ENCODE results near the gene SNX20.
A peak's percentile ranks its signal among the peaks of the same experiment; 100 is the strongest.

SNX20 gene, protein sequence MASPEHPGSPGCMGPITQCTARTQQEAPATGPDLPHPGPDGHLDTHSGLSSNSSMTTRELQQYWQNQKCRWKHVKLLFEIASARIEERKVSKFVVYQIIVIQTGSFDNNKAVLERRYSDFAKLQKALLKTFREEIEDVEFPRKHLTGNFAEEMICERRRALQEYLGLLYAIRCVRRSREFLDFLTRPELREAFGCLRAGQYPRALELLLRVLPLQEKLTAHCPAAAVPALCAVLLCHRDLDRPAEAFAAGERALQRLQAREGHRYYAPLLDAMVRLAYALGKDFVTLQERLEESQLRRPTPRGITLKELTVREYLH

DNA sequence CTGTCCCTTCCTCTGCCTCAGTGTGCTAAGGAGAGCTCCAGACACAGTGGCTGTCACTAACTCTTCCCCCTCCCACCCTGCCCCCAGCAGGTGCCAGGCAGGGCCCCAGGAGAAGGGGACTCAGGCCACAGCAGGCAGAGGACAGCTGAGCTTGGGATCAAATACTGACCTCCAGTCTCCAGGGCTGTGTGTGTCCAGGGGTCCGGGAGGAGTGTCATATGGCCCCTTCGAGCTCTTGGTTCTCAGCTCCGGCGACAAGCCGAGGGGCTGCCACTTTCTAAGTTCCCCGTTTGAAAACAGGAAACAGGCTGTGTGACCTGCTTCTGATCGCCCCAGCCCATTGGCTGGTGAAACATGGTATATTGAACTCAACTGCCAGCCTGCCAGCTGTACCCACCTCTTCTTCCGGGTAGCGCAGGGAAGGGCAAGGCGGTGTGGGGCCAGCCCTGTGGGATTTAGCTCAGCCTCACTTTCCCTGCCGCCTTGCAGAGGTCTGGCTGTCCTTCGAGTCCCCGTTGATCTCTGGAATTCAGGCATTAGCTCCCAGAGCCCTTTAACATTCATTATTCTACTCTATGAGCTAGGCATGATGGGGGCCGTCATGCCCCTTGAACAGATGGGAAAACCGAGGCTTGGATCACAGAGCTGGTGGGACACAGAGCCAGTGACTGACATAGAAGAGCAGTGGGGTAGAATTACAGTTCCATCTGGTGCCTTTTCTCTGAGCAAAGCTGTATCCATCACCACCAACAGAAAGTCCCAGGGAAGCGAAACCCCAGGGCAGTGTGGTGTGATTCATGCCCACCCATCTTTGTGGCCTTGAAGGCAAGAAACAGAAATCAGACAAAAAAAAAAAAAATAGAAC lies at the start of gene SNX20:
TSS of gene SNX20 (minus strand) at position 292 of the 865 bp plus-strand sequence. CDS start 3,786 bp downstream, outside the sequence.
- Mint-ChIP-seq H3K27ac (peak within 1 kb of the TSS; percentile 95), H3K27me3 (no peaks in the 10 kb centered on the region), H3K4me1 (peaks cover 57 to 67% of the 10 kb centered on the region in 2 donors), H3K9me3 (no peaks in the 10 kb centered on the region), H3K36me3 (peaks cover 16 to 29% of the 10 kb centered on the region in 2 donors), H3K4me3 (peak within 1 kb of the TSS; percentile 85)
- ATAC-seq (replicated peaks) (peak; percentile 74 to 78), DNase-seq (peak; percentile 68)

DNA sequence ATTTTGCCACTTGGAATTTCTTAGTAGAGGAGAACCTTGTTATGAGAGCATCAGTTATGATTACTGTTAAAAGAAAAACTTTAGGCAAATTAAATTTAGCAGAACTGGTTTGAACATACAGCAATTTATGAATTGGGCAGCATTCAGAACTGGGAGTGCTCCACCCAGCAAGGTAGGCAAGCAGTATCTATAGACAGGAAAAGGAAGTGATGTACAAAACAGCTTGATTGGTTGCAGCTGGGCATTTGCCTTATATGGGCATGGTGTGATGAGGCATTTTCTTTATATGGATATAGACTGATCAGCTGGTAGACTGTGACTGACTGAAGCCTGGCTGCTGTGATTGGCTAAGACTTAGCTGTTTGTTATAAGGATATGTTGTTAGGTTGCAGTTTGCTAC lies 43.2 kb upstream of the SNX20 start:
- Mint-ChIP-seq H3K4me3 (no peak overlapping the region), H3K4me1 (peaks cover 9 to 15% of the 10 kb centered on the region in 2 donors), H3K36me3 (peaks cover 22 to 39% of the 10 kb centered on the region in 2 donors), H3K27ac (peak overlapping the region; percentile 47), H3K9me3 (peaks cover 4 to 18% of the 10 kb centered on the region in 2 donors), H3K27me3 (no peaks in the 10 kb centered on the region)
- ATAC-seq (replicated peaks) (peak; percentile 60 to 69), DNase-seq (no peak)

- DNase-seq (no peak), ATAC-seq (replicated peaks) (no peak)
- Mint-ChIP-seq H3K36me3 (peaks cover 19 to 41% of the 10 kb centered on the region in 2 donors), H3K4me3 (no peak overlapping the region), H3K27me3 (no peaks in the 10 kb centered on the region), H3K9me3 (peaks cover 4 to 16% of the 10 kb centered on the region in 2 donors), H3K27ac (no peak overlapping the region), H3K4me1 (peaks cover 15 to 25% of the 10 kb centered on the region in 2 donors)
Measured at GRCh38 chr16:50722960-50723359, 41.8 kb upstream of the SNX20 start.

- Mint-ChIP-seq H3K4me3 (no peak overlapping the region), H3K9me3 (peaks cover 4 to 16% of the 10 kb centered on the region in 2 donors), H3K4me1 (peaks cover 15 to 29% of the 10 kb centered on the region in 2 donors), H3K27me3 (no peaks in the 10 kb centered on the region), H3K36me3 (peaks cover 19 to 45% of the 10 kb centered on the region in 2 donors), H3K27ac (no peak overlapping the region)
- ATAC-seq (replicated peaks) (no peak), DNase-seq (no peak)
Measured at GRCh38 chr16:50722405-50722737, 41.3 kb upstream of the SNX20 start.

DNA sequence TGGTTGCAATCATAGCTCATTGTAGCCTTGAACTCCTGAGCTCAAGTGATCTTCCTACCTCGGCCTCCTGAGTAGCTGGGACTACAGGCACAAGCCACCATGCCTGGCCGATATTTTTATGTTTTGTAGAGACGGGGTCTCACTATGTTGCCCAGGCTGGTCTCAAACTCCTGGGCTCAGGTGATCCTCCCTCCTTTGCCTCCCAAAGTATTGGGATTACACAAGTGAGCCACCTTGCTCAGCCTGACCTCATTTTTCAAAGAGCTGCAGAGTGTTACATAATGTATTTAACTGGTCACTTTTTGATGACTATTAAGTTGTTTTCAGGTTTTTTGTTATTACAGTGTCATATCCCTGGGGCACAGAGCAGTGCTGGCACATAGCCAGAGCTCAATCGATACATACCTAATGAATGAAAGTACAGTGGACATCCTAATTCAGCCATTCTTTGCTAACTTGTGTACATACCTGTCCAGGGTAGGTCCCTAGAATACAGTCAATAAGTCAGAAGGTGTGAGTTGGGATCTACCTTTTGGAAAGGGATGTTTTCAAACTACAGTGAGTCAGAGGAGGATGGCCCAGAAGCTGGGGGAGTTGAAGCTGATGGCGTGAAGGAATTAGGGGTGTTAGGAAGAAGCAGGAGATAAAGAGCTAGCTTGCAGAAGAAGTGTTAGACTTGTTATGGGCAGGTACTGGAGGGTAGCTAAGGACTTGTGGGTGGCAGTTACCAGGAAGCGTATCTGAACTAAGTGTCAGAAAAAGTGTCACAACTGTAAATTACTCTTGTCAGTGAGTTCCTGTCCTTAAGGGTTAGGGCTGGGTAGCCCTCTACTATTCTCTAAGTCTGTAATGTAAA lies 40.7 kb upstream of the SNX20 start:
- Mint-ChIP-seq H3K27me3 (no peaks in the 10 kb centered on the region), H3K27ac (peak overlapping the region; percentile 0), H3K36me3 (peaks cover 19 to 46% of the 10 kb centered on the region in 2 donors), H3K9me3 (peaks cover 4 to 16% of the 10 kb centered on the region in 2 donors), H3K4me1 (peaks cover 17 to 35% of the 10 kb centered on the region in 2 donors), H3K4me3 (no peak overlapping the region)
- ATAC-seq (replicated peaks), result no peak
- DNase-seq, result no peak

DNA sequence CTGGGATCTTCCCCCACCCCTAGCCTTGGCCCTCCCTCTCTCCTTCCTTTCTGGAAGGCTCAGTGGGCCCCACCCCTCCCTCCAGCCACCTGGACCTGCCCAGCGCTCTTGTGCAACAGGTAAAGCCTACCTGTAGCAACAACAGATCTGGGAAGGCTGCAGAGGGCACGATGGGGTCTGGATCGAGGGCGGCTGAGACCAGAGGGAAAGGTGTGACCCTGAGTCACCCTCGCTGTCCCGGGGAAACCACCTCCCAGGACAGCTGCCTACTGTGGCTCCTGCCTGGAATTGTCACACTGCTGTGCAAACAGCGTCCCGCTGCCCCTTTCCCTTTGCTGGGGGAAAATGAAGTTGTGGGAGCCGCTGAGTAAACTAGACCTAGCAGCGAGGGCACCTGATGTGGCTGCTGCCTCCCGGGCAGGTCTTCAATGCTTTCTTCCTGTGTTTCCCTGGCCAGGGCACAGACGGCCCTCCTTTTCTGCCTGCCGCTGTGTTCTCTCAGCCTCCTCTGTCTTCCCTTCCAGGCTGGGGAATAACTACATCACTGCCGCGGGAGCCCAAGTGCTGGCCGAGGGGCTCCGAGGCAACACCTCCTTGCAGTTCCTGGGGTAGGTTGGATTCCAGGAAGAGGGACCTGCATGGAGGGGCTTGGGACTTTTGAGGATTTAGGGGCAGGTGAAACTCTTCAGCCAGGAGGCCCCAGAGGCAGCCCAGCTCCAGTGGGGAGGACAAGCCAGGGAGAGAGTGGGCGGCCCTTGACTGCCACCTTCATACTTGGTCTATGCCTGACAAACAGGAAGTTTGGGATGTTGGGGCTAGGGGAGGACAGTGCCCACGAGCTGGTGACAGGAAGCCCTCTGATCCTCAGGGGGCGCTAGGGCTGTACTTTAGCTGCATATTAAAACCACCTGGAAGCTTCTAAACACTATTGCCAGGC lies 38.6 kb upstream of the SNX20 start:
- Mint-ChIP-seq H3K9me3 (peaks cover 0 to 14% of the 10 kb centered on the region in 2 donors), H3K27ac (no peak overlapping the region), H3K36me3 (peaks cover 15 to 37% of the 10 kb centered on the region in 2 donors), H3K4me1 (peaks cover 19 to 45% of the 10 kb centered on the region in 2 donors), H3K4me3 (no peak overlapping the region), H3K27me3 (no peaks in the 10 kb centered on the region)
- ATAC-seq (replicated peaks) (peak; percentile 25 to 64), DNase-seq (no peak)

DNA sequence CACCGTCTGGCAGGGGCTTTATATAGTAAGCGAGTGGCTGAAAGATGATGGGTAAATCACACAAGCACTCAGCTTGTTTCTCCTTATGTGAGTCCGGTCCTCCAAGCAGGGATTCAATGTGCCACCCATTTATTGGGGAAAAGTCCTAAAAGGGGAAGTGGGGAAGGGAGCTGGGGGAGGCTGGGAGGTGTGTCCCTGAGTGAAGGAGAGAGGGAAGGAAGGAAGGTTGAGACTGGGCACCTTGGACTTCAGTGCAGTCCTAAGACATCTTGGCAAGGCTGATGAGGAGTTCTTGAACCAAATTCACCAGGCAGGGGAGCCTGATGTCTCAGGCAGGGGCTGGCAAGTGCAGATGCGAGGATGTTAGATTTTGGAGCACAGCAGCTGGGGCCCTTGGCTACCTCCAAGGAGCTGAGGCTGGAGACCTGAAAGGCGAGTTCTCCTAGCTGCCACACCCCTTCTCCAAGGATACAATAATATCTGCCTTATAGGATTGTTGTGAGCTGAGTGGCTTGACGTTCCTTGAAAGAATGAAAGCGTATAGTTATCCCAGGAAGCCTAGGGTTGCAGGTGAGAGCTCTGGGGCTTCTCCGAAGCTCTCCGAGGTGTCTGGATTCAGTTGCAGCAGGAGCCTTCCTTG lies 37.8 kb upstream of the SNX20 start:
- H3K27ac Mint-ChIP-seq, result no peak overlapping the region

DNA sequence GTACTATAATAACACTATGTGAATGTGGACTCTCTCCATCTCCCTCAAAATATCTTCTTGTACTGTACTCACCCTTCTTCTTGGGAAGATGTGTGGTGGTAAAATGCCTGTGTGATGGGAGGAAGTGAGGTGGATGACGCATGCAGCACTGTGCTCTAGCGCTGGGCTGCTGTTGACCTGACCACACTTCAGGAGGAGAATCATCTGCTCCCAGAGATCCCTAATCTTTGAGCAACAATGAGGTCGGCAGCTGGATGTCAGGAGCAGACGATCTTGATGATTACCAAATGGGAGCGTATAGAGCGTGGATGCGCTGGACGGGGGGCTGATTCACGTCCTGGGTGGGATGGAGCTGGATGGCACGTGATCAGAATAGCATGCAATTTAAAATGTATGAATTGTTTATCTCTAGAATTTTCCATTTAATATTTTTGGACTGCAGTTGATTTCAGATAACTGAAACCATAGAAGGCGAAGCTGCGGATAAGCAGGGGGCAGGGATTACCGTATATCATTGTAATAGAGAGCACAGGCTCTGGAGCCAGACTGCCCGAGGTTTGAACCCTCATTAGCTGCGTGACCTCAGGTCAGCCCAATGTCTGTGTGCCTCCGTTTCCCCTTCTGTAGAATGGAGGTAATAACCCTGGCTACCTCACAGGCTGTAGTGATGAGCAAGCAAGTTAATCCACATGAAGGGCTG lies 37.1 kb upstream of the SNX20 start:
- Mint-ChIP-seq H3K27ac (peak overlapping the region; percentile 27), H3K4me3 (no peak overlapping the region), H3K36me3 (peaks cover 9 to 28% of the 10 kb centered on the region in 2 donors), H3K27me3 (no peaks in the 10 kb centered on the region), H3K4me1 (peaks cover 23 to 47% of the 10 kb centered on the region in 2 donors), H3K9me3 (peaks cover 0 to 4% of the 10 kb centered on the region in 2 donors)
- ATAC-seq (replicated peaks), result no peak
- no peak for DNase-seq

More for the DNA sequence above, 37.8 kb upstream of the SNX20 start:
- Mint-ChIP-seq H3K36me3 (peaks cover 11 to 29% of the 10 kb centered on the region in 2 donors), H3K9me3 (peaks cover 0 to 7% of the 10 kb centered on the region in 2 donors), H3K27me3 (no peaks in the 10 kb centered on the region), H3K4me3 (no peak overlapping the region), H3K4me1 (peaks cover 19 to 41% of the 10 kb centered on the region in 2 donors)
- ATAC-seq (replicated peaks), result no peak
- DNase-seq, result no peak

DNA sequence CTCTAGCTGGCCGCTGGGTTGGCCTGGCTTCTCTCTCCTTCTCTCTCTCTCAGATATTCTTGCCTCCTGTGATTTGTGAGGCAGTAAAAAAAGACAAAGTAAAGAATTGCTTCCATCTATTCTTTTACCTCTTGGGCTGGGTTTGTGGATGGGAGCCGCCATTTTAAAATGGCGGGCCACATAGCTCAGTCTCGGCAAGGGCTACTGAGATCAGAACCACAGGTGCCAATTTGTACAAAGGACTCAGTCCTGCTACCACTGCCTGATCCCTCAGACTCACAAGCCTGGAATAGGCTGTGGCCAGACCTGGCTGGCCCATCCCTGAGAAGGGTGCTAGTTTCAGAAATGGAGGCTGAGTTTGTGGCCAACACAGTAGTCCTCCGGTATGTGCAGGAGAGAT lies 36.4 kb upstream of the SNX20 start:
- Mint-ChIP-seq H3K4me1 (peaks cover 27 to 54% of the 10 kb centered on the region in 2 donors), H3K36me3 (peaks cover 4 to 23% of the 10 kb centered on the region in 2 donors), H3K9me3 (peaks cover 0 to 1% of the 10 kb centered on the region in 2 donors), H3K27ac (peak overlapping the region; percentile 65), H3K4me3 (no peak overlapping the region), H3K27me3 (no peaks in the 10 kb centered on the region)
- DNase-seq, result no peak
- no peak for ATAC-seq (replicated peaks)

- Mint-ChIP-seq H3K4me3 (no peak overlapping the region), H3K27me3 (no peaks in the 10 kb centered on the region), H3K9me3 (no peaks in the 10 kb centered on the region), H3K4me1 (peaks cover 29 to 55% of the 10 kb centered on the region in 2 donors), H3K27ac (no peak overlapping the region), H3K36me3 (peaks cover 2 to 24% of the 10 kb centered on the region in 2 donors)
- DNase-seq, result no peak
- ATAC-seq (replicated peaks), result peak; percentile 22 to 38
Measured at GRCh38 chr16:50717091-50717490, 36.0 kb upstream of the SNX20 start.

- no peak overlapping the region for H3K4me3 Mint-ChIP-seq
- no peaks in the 10 kb centered on the region for H3K9me3 Mint-ChIP-seq
- H3K27ac Mint-ChIP-seq, result no peak overlapping the region
- DNase-seq (no peak), ATAC-seq (replicated peaks) (no peak)
- H3K36me3 Mint-ChIP-seq, result peaks cover 5 to 36% of the 10 kb centered on the region in 2 donors
- H3K4me1 Mint-ChIP-seq, result peaks cover 42 to 72% of the 10 kb centered on the region in 2 donors
- no peaks in the 10 kb centered on the region for H3K27me3 Mint-ChIP-seq
Measured at GRCh38 chr16:50712956-50713355, 31.8 kb upstream of the SNX20 start.

GRCh38 chr16:50712560-50712898 lies 31.4 kb upstream of the SNX20 start:
- Mint-ChIP-seq H3K9me3 (no peaks in the 10 kb centered on the region), H3K36me3 (peaks cover 5 to 38% of the 10 kb centered on the region in 2 donors), H3K27ac (no peak overlapping the region), H3K4me1 (peaks cover 45 to 74% of the 10 kb centered on the region in 2 donors), H3K27me3 (no peaks in the 10 kb centered on the region), H3K4me3 (no peak overlapping the region)
- ATAC-seq (replicated peaks) (no peak), DNase-seq (no peak)

Measured in stimulated activated naive B cell treated with anti-CD40 and anti-IgM and Interleukin-4, amounts not matched to agents 10 μg/mL and 1 μg/mL and 100 μg/mL, for 72 hours (primary cell).